Left lung (tissue), 10 donors: ENCODE results near the gene CES2. TPM values are rescaled to one million over a fixed set of nuclear protein-coding genes. Genes with fewer than 3 reads are reported as not detected.
A peak's percentile ranks its signal among the peaks of the same experiment; 100 is the strongest.

ENCODE experiments used
- ATAC-seq: fragments of 200-7000 bp; cut with Tn5 transposase; one replicate; pipeline ENCODE4 v1.9.1; 2020; ENCODE audit warnings: moderate library complexity
- DNase-seq, 4 donors: peaks; one replicate each; pipeline ENCODE4 v3.0.0-alpha.2; 2013 to 2020
- H3K27ac ChIP-seq, 2 donors: fragments of 200-600 bp; sonication (generic) in 1 of 2; one replicate each; pipeline versions ENCODE4 v1.5.0 to v1.8.0; 2020 to 2021
- H3K27me3 ChIP-seq, 2 donors: fragments of 200-600 bp; sonication (generic) in 1 of 2; one replicate each; pipeline versions ENCODE4 v1.5.0 to v1.8.0; 2020 to 2021
- H3K36me3 ChIP-seq, 2 donors: fragments of 200-600 bp; sonication (generic) in 1 of 2; one replicate each; pipeline versions ENCODE4 v1.5.0 to v1.8.0; 2020 to 2021
- H3K4me1 ChIP-seq, 2 donors: fragments of 200-600 bp; one replicate each; pipeline ENCODE4 v1.8.0; 2021
- H3K4me3 ChIP-seq, 2 donors: fragments of 200-600 bp; sonication (generic) in 1 of 2; one replicate each; pipeline versions ENCODE4 v1.5.0 to v1.8.0; 2020 to 2021; ENCODE audit warnings: mild to moderate bottlenecking in 1 of 2
- H3K9me3 ChIP-seq, 2 donors: fragments of 200-600 bp; sonication (generic) in 1 of 2; one replicate each; pipeline versions ENCODE4 v1.5.0 to v1.8.0; 2020 to 2021
- intact Hi-C, 2 donors: fragments of 100-400 bp; cut with DNase I; formaldehyde crosslinking; loops; one replicate each; pipeline versions ENCODE4 v1.11.2 to v1.14.2; 2022
- polyA plus RNA-seq, 6 donors: library from polyadenylated mRNA; unstranded; fragments of 120-200 nt; gene quantifications; one replicate each; pipeline ENCODE4 v1.2.1, GENCODE V29; 2013; ENCODE audit not compliant: insufficient read length in 6 of 6
- total RNA-seq, 2 donors: library from RNA; stranded (reverse); fragmentation: NEBNext Ultra II Directional; extraction: Animal tissue kit (Norgen Biotek cat#: 25700); gene quantifications; one replicate each; pipeline ENCODE4 v1.2.1, GENCODE V29; 2021
- TF ChIP-seq, protein P1 (sequence below), 2 donors: fragments of 200-600 bp; sonication (generic) in 1 of 2; IDR thresholded peaks; one replicate each; pipeline versions ENCODE4 v1.5.0 to v1.8.0; 2021; ENCODE audit warnings: antibody characterized with exemption in 2 of 2
- donor health status: DM: no; HTN: yes; CAD: no.
- donor health status: DM: no; HTN: no; CAD: no.

CES2 gene
- total and polyA plus RNA-seq, 8 donors: 31.7 to 41.8 (median 35.7) TPM

DNA sequence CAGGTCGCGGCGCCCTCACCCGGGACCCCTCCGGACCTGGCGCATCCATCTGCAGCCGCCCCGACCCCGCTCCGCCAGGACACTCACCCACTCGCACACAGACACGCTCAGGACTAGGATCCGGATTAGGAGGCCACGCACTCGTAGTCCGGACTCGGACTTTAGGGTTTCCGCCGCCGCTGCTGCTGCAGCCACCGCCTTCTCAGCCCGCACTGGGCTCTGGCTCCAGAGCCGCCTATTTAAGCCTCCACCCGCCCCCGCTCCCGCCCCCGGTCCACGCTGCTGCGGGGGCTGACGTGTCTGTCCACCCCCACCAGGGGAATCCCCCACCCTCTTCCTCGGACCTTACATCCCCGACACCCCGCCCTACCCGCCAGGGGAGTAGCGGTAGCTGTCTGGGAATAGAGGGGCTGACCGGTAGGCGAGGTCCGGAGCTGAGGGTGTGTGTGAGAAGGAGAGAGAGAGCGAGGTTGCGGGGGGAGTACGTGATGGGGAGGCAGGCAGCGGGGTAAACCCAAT is 9.9 kb upstream of the CES2 start, which contains the start of gene RRAD:
RRAD (minus strand) TSS at position 214 of the 519 bp plus-strand sequence. CDS start 356 bp downstream, outside the sequence.
- Histone ChIP-seq H3K27me3 (peaks cover 0 to 64% of the 10 kb centered on the region in 2 donors), H3K27ac (peak within 1 kb of the TSS; percentile 63 to 72), H3K4me3 (peak within 1 kb of the TSS; percentile 45 to 48), H3K4me1 (peaks cover 21 to 52% of the 10 kb centered on the region in 2 donors), H3K36me3 (no peaks in the 10 kb centered on the region), H3K9me3 (no peaks in the 10 kb centered on the region)
- DNase-seq (peak in 2 of 4 donors; percentile 65 to 82), ATAC-seq (peak; percentile 30)
- TF ChIP-seq, protein P1, sequence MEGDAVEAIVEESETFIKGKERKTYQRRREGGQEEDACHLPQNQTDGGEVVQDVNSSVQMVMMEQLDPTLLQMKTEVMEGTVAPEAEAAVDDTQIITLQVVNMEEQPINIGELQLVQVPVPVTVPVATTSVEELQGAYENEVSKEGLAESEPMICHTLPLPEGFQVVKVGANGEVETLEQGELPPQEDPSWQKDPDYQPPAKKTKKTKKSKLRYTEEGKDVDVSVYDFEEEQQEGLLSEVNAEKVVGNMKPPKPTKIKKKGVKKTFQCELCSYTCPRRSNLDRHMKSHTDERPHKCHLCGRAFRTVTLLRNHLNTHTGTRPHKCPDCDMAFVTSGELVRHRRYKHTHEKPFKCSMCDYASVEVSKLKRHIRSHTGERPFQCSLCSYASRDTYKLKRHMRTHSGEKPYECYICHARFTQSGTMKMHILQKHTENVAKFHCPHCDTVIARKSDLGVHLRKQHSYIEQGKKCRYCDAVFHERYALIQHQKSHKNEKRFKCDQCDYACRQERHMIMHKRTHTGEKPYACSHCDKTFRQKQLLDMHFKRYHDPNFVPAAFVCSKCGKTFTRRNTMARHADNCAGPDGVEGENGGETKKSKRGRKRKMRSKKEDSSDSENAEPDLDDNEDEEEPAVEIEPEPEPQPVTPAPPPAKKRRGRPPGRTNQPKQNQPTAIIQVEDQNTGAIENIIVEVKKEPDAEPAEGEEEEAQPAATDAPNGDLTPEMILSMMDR (IDR thresholded peaks at IDR 0.05): no peak
- intact Hi-C loops: no loop called here

DNA sequence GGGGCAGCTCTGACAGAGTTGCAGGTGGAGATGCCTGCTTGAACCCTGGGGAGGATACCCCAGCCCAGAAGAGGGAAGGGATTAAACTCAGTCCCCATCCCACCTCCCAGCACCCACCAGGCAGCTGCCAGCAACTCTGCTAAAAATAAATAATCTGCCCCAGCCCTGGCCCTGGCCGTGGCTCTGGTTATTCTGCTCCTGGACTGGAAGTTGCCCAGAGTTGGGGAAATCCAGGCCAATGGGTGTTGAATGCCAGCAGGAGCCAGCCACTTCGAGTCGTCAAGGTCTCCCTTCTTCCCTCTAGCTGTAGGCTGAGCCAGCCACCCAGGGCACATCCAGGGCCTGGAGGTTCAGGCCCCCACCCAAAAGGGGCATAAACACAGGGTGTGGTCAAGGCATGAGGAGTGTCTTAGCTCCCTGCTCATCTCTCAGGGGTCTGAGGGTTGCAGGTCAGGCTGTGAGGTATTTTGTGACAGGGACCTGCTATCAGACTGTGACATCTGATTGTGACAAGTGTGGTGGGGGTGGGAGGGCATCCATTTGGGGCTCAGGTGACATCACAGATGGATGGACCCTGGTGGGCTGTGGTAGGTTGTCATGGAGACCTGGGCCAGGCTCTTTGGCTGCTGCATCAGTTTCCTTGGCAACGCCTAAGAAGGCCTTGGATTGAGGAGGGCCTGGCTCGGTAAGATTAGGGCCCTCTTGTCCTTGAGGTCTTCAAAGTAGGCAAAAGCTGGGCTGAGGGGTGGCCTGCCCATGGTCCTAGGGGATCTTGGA is 9.0 kb upstream of the CES2 start:
- Histone ChIP-seq H3K27ac (peak overlapping the region; percentile 63 to 72), H3K4me1 (peaks cover 21 to 52% of the 10 kb centered on the region in 2 donors), H3K27me3 (peaks cover 0 to 54% of the 10 kb centered on the region in 2 donors), H3K4me3 (no peak overlapping the region), H3K9me3 (no peaks in the 10 kb centered on the region), H3K36me3 (peaks cover 0 to 1% of the 10 kb centered on the region in 2 donors)
- TF ChIP-seq, protein P1 (IDR thresholded peaks at IDR 0.05): no peak
- intact Hi-C loops: no loop called here
- ATAC-seq: peak; percentile 34
- no peak for DNase-seq

DNA sequence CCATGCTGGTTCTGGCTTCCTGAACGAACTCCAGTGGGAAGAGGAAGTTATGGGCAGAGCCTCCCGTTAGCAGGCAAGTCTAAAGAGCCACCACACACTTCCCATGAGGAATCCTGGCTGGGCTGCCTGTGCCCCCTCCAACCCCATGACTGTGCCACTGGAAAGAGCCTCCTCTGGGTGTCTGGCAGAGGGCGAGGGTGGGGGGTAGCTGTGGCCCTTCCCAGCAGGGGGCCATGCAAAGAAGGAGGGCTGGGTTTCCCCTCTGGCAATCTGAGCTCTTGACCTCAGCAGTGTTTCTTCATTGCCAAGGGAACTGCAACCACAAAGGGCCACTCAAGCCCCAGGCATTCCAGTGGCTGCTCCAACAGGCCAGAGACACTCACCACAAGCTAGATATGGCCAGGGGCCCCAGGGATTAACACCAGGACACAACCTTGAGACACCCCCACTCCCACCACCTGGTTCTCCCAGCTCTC is 8.3 kb upstream of the CES2 start:
- Histone ChIP-seq H3K36me3 (peaks cover 0 to 6% of the 10 kb centered on the region in 2 donors), H3K27ac (peak overlapping the region; percentile 63 to 72), H3K4me3 (no peak overlapping the region), H3K27me3 (peaks cover 0 to 48% of the 10 kb centered on the region in 2 donors), H3K4me1 (peaks cover 21 to 52% of the 10 kb centered on the region in 2 donors), H3K9me3 (no peaks in the 10 kb centered on the region)
- DNase-seq (peak in 2 of 4 donors; percentile 75 to 80), ATAC-seq (peak; percentile 67)
- TF ChIP-seq, protein P1 (IDR thresholded peaks at IDR 0.05): no peak
- intact Hi-C loops: no loop called here

DNA sequence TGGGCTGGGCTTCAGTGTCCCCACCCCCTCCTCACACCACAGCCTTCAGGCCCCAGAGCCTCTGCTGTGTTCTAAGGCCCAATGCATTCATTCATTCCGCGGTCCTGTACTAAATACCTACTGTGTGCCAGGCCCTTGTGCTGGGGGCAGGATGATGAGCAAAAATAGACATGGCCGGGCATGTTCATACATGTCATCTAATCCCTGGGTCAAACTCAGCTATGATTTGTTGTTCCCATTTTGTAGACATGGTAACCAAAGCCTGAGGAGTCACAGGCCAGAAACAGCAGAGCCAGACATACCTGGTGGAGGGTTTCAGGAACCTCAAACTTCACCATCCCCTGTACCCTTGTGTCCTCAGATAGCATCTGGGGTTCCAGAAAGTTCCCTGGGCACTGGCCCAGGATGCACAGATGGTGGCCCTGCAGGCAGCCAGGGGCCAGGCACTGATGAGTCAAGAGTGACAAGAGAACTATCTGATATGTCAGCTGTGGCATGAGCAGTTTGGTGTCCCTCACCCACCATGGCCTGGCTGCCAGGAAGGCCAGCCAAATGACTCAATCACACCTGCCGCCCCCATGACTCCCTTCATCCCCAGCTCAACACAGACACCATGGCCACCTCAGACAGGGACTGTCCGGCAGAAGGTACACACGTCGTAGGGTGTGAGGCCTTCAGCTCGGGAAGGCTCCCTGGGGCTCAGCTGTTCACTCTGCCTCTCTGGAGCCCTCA is 7.2 kb upstream of the CES2 start:
- intact Hi-C loops: no loop called here
- no peak overlapping the region for H3K4me3 ChIP-seq
- peaks cover 0 to 12% of the 10 kb centered on the region in 2 donors for H3K36me3 ChIP-seq
- H3K27ac ChIP-seq: peak overlapping the region in 1 of 2 donors; percentile 72
- TF ChIP-seq, protein P1 (IDR thresholded peaks at IDR 0.05): no peak
- DNase-seq (no peak), ATAC-seq (no peak)
- H3K9me3 ChIP-seq: no peaks in the 10 kb centered on the region
- peaks cover 21 to 58% of the 10 kb centered on the region in 2 donors for H3K4me1 ChIP-seq
- H3K27me3 ChIP-seq: peaks cover 0 to 37% of the 10 kb centered on the region in 2 donors
